GM12878 (cell line): ENCODE measurements around the gene TRABD2A. TPM values are rescaled to one million over a fixed set of nuclear protein-coding genes. Genes with fewer than 3 reads are reported as not detected.

Experiments
- ATAC-seq: fragments of 200-7000 bp; cut with Tn5 transposase; 3 replicates; pipeline ENCODE4 v1.9.1; 2020; ENCODE audit warnings: mild to moderate bottlenecking, moderate library complexity
- BruUV-seq: library from RNA; stranded (reverse); fragments of 400-500 nt; replicated peaks from 2 replicates; lab custom pipeline; 2021; lab: Mats Ljungman, UMichigan
- CTCF ChIA-PET: fragments of 300-600 bp; sonication (Branson Sonifier 250); formaldehyde crosslinking; extraction: SDS; loops from one replicate; lab custom pipeline; 2021; ENCODE audit warnings: inconsistent platforms; lab: Yijun Ruan, JAX
- POLR2A ChIA-PET: fragments of 350-600 bp; formaldehyde crosslinking; extraction: SDS; loops from one replicate; lab custom pipeline; 2021; ENCODE audit warnings: inconsistent platforms; lab: Charles Lee
- RAD21 ChIA-PET: fragments of 300-600 bp; sonication (Branson Sonifier 250); formaldehyde crosslinking; loops from one replicate; lab custom pipeline; 2023; ENCODE audit warnings: antibody characterized with exemption; ENCODE audit not compliant: unreplicated experiment; lab: Charles Lee
- SMC1A ChIA-PET: fragments of 300-600 bp; sonication (Branson Sonifier 250); formaldehyde crosslinking; loops from one replicate; lab custom pipeline; 2023; ENCODE audit not compliant: unreplicated experiment, uncharacterized antibody; lab: Charles Lee
- DNase-seq: peaks from one replicate; pipeline ENCODE4 v3.0.0-alpha.2; 2011; ENCODE audit warnings: low read depth, low spot score
- FAIRE-seq: peaks from 3 replicates; lab custom pipeline; 2011; peaks lifted over from hg19 to GRCh38; lab: Jason Lieb, UNC
- H2AFZ ChIP-seq: 2 replicates; pipeline ENCODE4 v1.6.0; 2011; ENCODE audit warnings: low read depth, low read length, control low read depth; ENCODE audit not compliant: control insufficient read depth
- H3K27ac ChIP-seq: 2 replicates; pipeline ENCODE4 v1.5.1; 2011; ENCODE audit warnings: control low read depth; ENCODE audit not compliant: control insufficient read depth, insufficient read depth
- H3K27me3 ChIP-seq, 2 experiments: replicated peaks in 1 of 2; 2 replicates each; pipeline versions ENCODE4 v1.6.0 to v1.6.1; 2011; ENCODE audit warnings: low read length in 1 of 2; ENCODE audit not compliant: control insufficient read depth in 2 of 2, insufficient read depth in 2 of 2
- H3K36me3 ChIP-seq, 2 experiments: 2 replicates each; pipeline ENCODE4 v1.5.1; 2011; ENCODE audit warnings: low read length in 1 of 2; ENCODE audit not compliant: control insufficient read depth in 2 of 2, insufficient read depth in 2 of 2
- H3K4me1 ChIP-seq: 2 replicates; pipeline ENCODE4 v1.6.1; 2011; ENCODE audit warnings: mild to moderate bottlenecking, low read length, moderate library complexity, mixed read lengths; ENCODE audit not compliant: control insufficient read depth, insufficient read depth
- H3K4me2 ChIP-seq: 2 replicates; pipeline ENCODE4 v1.6.0; 2011; ENCODE audit warnings: control low read depth; ENCODE audit not compliant: control insufficient read depth, insufficient read depth
- H3K4me3 ChIP-seq: fragments of 200-600 bp; sonication (generic); 2 replicates; pipeline ENCODE4 v1.5.1; 2016
- H3K79me2 ChIP-seq: 2 replicates; pipeline ENCODE4 v1.6.0; 2011; ENCODE audit warnings: low read length; ENCODE audit not compliant: control insufficient read depth, insufficient read depth
- H3K9ac ChIP-seq: 2 replicates; pipeline ENCODE4 v1.8.0; 2011; ENCODE audit warnings: low read length, control low read depth, mixed read lengths; ENCODE audit not compliant: control insufficient read depth, insufficient read depth
- H3K9me3 ChIP-seq: replicated peaks from 3 replicates; pipeline ENCODE4 v1.5.1; 2011; ENCODE audit warnings: mild to moderate bottlenecking, low read length; ENCODE audit not compliant: control insufficient read depth, insufficient read depth
- H4K20me1 ChIP-seq: 2 replicates; pipeline ENCODE4 v1.6.0; 2011; ENCODE audit not compliant: control insufficient read depth, insufficient read depth
- BMI1 ChIP-seq: fragments of 450-650 bp; IDR thresholded peaks from 2 replicates; pipeline ENCODE4 v1.6.1; 2016; ENCODE audit warnings: mild to moderate bottlenecking, moderate library complexity, borderline replicate concordance
- CBFB ChIP-seq: IDR thresholded peaks from 2 replicates; pipeline ENCODE4 v1.6.1; 2016; ENCODE audit warnings: antibody characterized with exemption, low read depth
- CBX3 ChIP-seq: fragments of 200-600 bp; sonication (generic); IDR thresholded peaks from 2 replicates; pipeline ENCODE4 v1.6.1; 2016; ENCODE audit warnings: low read depth, borderline replicate concordance
- CREB1 ChIP-seq: IDR thresholded peaks from 2 replicates; pipeline ENCODE4 v1.6.1; 2012; ENCODE audit warnings: low read depth, mild to moderate bottlenecking, inconsistent platforms
- E4F1 ChIP-seq: fragments of 450-650 bp; IDR thresholded peaks from 2 replicates; pipeline ENCODE4 v1.6.1; 2018; ENCODE audit warnings: borderline replicate concordance, mild to moderate bottlenecking; ENCODE audit not compliant: partially characterized antibody
- FOS ChIP-seq: IDR thresholded peaks from 3 replicates; pipeline ENCODE4 v1.6.1; 2011; ENCODE audit warnings: borderline replicate concordance; ENCODE audit not compliant: insufficient read length; ENCODE audit errors: extremely low read depth
- GATAD2B ChIP-seq: fragments of 450-650 bp; conservative IDR thresholded peaks from 2 replicates; pipeline ENCODE4 v1.6.1; 2017; ENCODE audit warnings: low read depth, mild to moderate bottlenecking, moderate library complexity
- KLF5 ChIP-seq: fragments of 450-650 bp; IDR thresholded peaks from 2 replicates; pipeline ENCODE4 v1.6.1; 2014; ENCODE audit warnings: mild to moderate bottlenecking; ENCODE audit not compliant: partially characterized antibody
- PAX5 ChIP-seq: IDR thresholded peaks from 2 replicates; pipeline ENCODE4 v1.6.1; 2011; ENCODE audit warnings: low read depth, low read length, borderline replicate concordance
- PBX3 ChIP-seq: IDR thresholded peaks from 2 replicates; pipeline ENCODE4 v1.6.1; 2011; ENCODE audit warnings: mild to moderate bottlenecking, low read depth, low read length, moderate library complexity; ENCODE audit not compliant: insufficient replicate concordance
- RELA ChIP-seq: fragments of 450-650 bp; IDR thresholded peaks from 2 replicates; pipeline ENCODE4 v1.8.0; 2014; ENCODE audit warnings: borderline replicate concordance; ENCODE audit not compliant: partially characterized antibody
- SIN3A ChIP-seq: IDR thresholded peaks from 2 replicates; pipeline ENCODE4 v1.6.1; 2012; ENCODE audit warnings: low read depth, low read length, improper control_type of control experiment
- WGBS: methylation state at CpG from one replicate; pipeline ENCODE4 v1.1.6; 2016; ENCODE audit warnings: low lambda C conversion rate; ENCODE audit not compliant: insufficient replicate concordance, insufficient coverage; ENCODE audit errors: missing lambda C conversion rate; 5-methylcytosine and 5-hydroxymethylcytosine counted together
- in situ Hi-C: fragments of 300-500 bp; cut with MboI; formaldehyde crosslinking; loops from 9 replicates; pipeline ENCODE4 v1.14.3; 2018; ENCODE audit warnings: mixed read lengths
- intact Hi-C: fragments of 100-400 bp; cut with micrococcal nuclease; formaldehyde crosslinking; loops from one replicate; pipeline ENCODE4 v1.14.2; 2022; ENCODE audit not compliant: unreplicated experiment
- polyA plus RNA-seq, 11 experiments: library from polyadenylated mRNA; depleted of rRNA in 4 of 11; unstranded in 6 of 11; stranded (reverse) in 5 of 11; fragments of >200 nt; fragmentation: Nextera tagmentation in 4 of 11; fragmentation: Illumina TruSeq in 1 of 11; extraction: Ambion mirVana in 4 of 11; extraction: Trizol in 1 of 11; gene quantifications; 1 replicate in 1 of 11; 2 replicates in 10 of 11; pipeline versions ENCODE4 v1.2.1 to v1.2.3, GENCODE V29; 2011 to 2016; ENCODE audit warnings: inconsistent platforms in 2 of 11, missing spikeins in 2 of 11, low read depth in 1 of 11
- total RNA-seq, 4 experiments: library from RNA; depleted of rRNA in 3 of 4; stranded (reverse); fragments of >200 nt in 3 of 4; fragmentation: Illumina TruSeq in 1 of 4; extraction: Trizol in 1 of 4; gene quantifications; 2 replicates each; pipeline versions ENCODE4 v1.2.1 to v1.2.3, GENCODE V29; 2013 to 2021

The TRABD2A gene
- total and polyA plus RNA-seq, 10 of the 15 experiments (the other 5 are each of a cell fraction or from before 2014, with no cell fraction given), result 1.4 to 7.6 (median 4.1) TPM

GRCh38 chr2:84797271-84797670, 83.6 kb downstream of the TRABD2A start:
- no peak for ATAC-seq
- in situ Hi-C loops, result no loop called here
- TF ChIP-seq CBX3 (no peak), GATAD2B (no peak), PAX5 (no peak), SIN3A (no peak), FOS (no peak), RELA (no peak), BMI1 (no peak), KLF5 (no peak), PBX3 (no peak), CBFB (no peak), E4F1 (no peak), CREB1 (no peak)
- TF ChIP-seq, all 136 proteins: peak for 0
- Histone ChIP-seq H2AFZ (no peak overlapping the region), H3K4me3 (no peak overlapping the region), H4K20me1 (no peaks in the 10 kb centered on the region), H3K9me3 (no peaks in the 10 kb centered on the region; the same call in 2 of the 3 replicates), H3K4me2 (no peak overlapping the region), H3K79me2 (no peaks in the 10 kb centered on the region), H3K36me3 (no peaks in the 10 kb centered on the region), H3K27me3 (no peaks in the 10 kb centered on the region; a peak in 1 of 4 replicates), H3K9ac (no peak overlapping the region), H3K27ac (no peak overlapping the region), H3K4me1 (peaks cover 8% of the 10 kb centered on the region)
- ChIA-PET RAD21 (no interaction called here), SMC1A (interaction anchor here (1.1 to 1.2 kb wide), 2 partner anchors 11 to 51 kb away, joined by 3 to 4 read pairs; no protein-coding TSS in a partner anchor), CTCF (no interaction called here), POLR2A (no interaction called here)
- intact Hi-C loops, result no loop called here
- BruUV-seq, result no TSS peak
- WGBS, result 80% methylated on average over 3 of the region's 3 CpGs
- DNase-seq (no peak), FAIRE-seq (no peak)
